ENCODE results near the gene ESR1. TPM values are rescaled to one million over a fixed set of nuclear protein-coding genes. Genes with fewer than 3 reads are reported as not detected.

Gene ESR1
- total RNA-seq, 4 donors from 2014 or later: 1.3 to 2.6 (median 2.2) TPM

GRCh38 chr6:151805286-151805840, 2.1 kb upstream of the ESR1 start:
- WGBS: 24% methylated on average over 11 of the region's 11 CpGs
- no peaks in the 10 kb centered on the region for H3K36me3 ChIP-seq
- peak overlapping the region; percentile 20 for H3K4me3 ChIP-seq
- peaks cover 40% of the 10 kb centered on the region for H3K4me1 ChIP-seq
- H3K9me3 ChIP-seq: no peaks in the 10 kb centered on the region
- peaks cover 26% of the 10 kb centered on the region for H3K27me3 ChIP-seq
- TF ChIP-seq CTCF (IDR thresholded peaks at IDR 0.05) (no peak), POLR2AphosphoS5 (IDR thresholded peaks at IDR 0.05) (peak in 1 of 3 donors; percentile 20), POLR2A (IDR thresholded peaks at IDR 0.05) (no peak)
- peak overlapping the region; percentile 43 for H3K27ac ChIP-seq
- no peak for DNase-seq (ENCODE audit: low spot score in 2 of 2)

GRCh38 chr6:151806757-151807512, 547 bp upstream of the ESR1 start:
- H3K36me3 ChIP-seq: no peaks in the 10 kb centered on the region
- H3K4me3 ChIP-seq: peak overlapping the region; percentile 54
- DNase-seq (ENCODE audit: low spot score in 2 of 2): no peak
- peaks cover 41% of the 10 kb centered on the region for H3K4me1 ChIP-seq
- peaks cover 26% of the 10 kb centered on the region for H3K27me3 ChIP-seq
- H3K27ac ChIP-seq: peak overlapping the region; percentile 60
- H3K9me3 ChIP-seq: no peaks in the 10 kb centered on the region
- WGBS: 18% methylated on average over 20 of the region's 20 CpGs
- no peak for TF ChIP-seq EP300 (IDR thresholded peaks at IDR 0.05)
- TF ChIP-seq POLR2AphosphoS5 (IDR thresholded peaks at IDR 0.05): no peak
- TF ChIP-seq POLR2A (IDR thresholded peaks at IDR 0.05): no peak
- TF ChIP-seq CTCF (IDR thresholded peaks at IDR 0.05): no peak

GRCh38 chr6:151808371-151809241, 1.1 kb downstream of the ESR1 start:
- 16% methylated on average over 55 of the region's 60 CpGs for WGBS
- Histone ChIP-seq H3K9me3 (no peaks in the 10 kb centered on the region), H3K4me1 (peaks cover 41% of the 10 kb centered on the region), H3K27me3 (peaks cover 26% of the 10 kb centered on the region), H3K36me3 (no peaks in the 10 kb centered on the region), H3K4me3 (peak overlapping the region; percentile 54), H3K27ac (peak overlapping the region; percentile 60)
- DNase-seq (ENCODE audit: low spot score in 2 of 2): no peak
- TF ChIP-seq POLR2AphosphoS5 (IDR thresholded peaks at IDR 0.05): no peak
- no peak for TF ChIP-seq POLR2A (IDR thresholded peaks at IDR 0.05)
- TF ChIP-seq CTCF (IDR thresholded peaks at IDR 0.05): no peak
- TF ChIP-seq EP300 (IDR thresholded peaks at IDR 0.05): no peak

GRCh38 chr6:151811081-151811480, 3.6 kb downstream of the ESR1 start:
- no peaks in the 10 kb centered on the region for H3K36me3 ChIP-seq
- H3K27me3 ChIP-seq: peaks cover 26% of the 10 kb centered on the region
- peak overlapping the region; percentile 4 for H3K27ac ChIP-seq
- H3K4me3 ChIP-seq: no peak overlapping the region
- TF ChIP-seq EP300 (IDR thresholded peaks at IDR 0.05): no peak
- TF ChIP-seq CTCF (IDR thresholded peaks at IDR 0.05): no peak
- no peak for TF ChIP-seq POLR2AphosphoS5 (IDR thresholded peaks at IDR 0.05)
- TF ChIP-seq POLR2A (IDR thresholded peaks at IDR 0.05): no peak
- no peak for DNase-seq (ENCODE audit: low spot score in 2 of 2)
- WGBS: 58% methylated on average over 2 of the region's 2 CpGs
- H3K9me3 ChIP-seq: no peaks in the 10 kb centered on the region
- peaks cover 32% of the 10 kb centered on the region for H3K4me1 ChIP-seq

GRCh38 chr6:151813858-151814257, 6.4 kb downstream of the ESR1 start:
- H3K9me3 ChIP-seq: no peaks in the 10 kb centered on the region
- TF ChIP-seq CTCF (IDR thresholded peaks at IDR 0.05) (no peak), EP300 (IDR thresholded peaks at IDR 0.05) (no peak), POLR2A (IDR thresholded peaks at IDR 0.05) (no peak), POLR2AphosphoS5 (IDR thresholded peaks at IDR 0.05) (no peak)
- no peak overlapping the region for H3K27ac ChIP-seq
- WGBS: 92% methylated on average over 7 of the region's 7 CpGs
- H3K27me3 ChIP-seq: peaks cover 6% of the 10 kb centered on the region
- peaks cover 9% of the 10 kb centered on the region for H3K4me1 ChIP-seq
- DNase-seq (ENCODE audit: low spot score in 2 of 2): no peak
- H3K36me3 ChIP-seq: no peaks in the 10 kb centered on the region
- H3K4me3 ChIP-seq: no peak overlapping the region

All from suprapubic skin (tissue), 4 donors.